GM03348 (cell line): ENCODE measurements around the gene HAUS8.
"Not testable (repeated sequence)": the region's sequence is repeated elsewhere in the genome, so short reads cannot be mapped to it uniquely, and the experiment has no call there.

Experiments used
- DNase-seq: peaks from one replicate; pipeline ENCODE4 v3.0.0; 2012; ENCODE audit warnings: low spot score

Gene HAUS8

GRCh38 chr19:17035842-17036424 lies 39.3 kb downstream of the HAUS8 start:
- DNase-seq: no peak

DNA sequence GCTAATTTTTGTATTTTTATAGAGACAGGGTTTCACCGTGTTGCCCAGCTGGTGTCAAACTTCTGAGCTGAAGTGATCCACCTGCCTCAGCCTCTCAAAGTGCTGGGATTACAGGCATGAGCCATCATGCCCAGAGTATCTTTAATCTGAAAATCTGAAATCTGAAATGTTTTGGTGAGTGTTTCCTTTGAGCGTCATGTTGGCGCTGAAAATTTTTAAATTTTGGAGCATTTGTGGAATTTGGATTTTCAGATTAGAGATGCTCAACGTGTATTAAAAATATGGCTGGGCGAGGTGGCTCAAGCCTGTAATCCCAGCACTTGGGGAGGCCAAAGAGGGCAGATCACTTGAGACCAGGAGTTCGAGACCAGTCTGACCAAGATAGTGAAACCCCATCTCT lies 43.5 kb downstream of the HAUS8 start:
- DNase-seq: no peak

- DNase-seq: no peak
Measured at GRCh38 chr19:17027535-17027975, 47.7 kb downstream of the HAUS8 start.

GRCh38 chr19:17026706-17027534 lies 48.3 kb downstream of the HAUS8 start, which contains the start of gene CPAMD8:
TSS of gene CPAMD8 (minus strand) at chr19:17026810. CDS start at chr19:17026642, 168 bp downstream.
- DNase-seq: no peak

DNA sequence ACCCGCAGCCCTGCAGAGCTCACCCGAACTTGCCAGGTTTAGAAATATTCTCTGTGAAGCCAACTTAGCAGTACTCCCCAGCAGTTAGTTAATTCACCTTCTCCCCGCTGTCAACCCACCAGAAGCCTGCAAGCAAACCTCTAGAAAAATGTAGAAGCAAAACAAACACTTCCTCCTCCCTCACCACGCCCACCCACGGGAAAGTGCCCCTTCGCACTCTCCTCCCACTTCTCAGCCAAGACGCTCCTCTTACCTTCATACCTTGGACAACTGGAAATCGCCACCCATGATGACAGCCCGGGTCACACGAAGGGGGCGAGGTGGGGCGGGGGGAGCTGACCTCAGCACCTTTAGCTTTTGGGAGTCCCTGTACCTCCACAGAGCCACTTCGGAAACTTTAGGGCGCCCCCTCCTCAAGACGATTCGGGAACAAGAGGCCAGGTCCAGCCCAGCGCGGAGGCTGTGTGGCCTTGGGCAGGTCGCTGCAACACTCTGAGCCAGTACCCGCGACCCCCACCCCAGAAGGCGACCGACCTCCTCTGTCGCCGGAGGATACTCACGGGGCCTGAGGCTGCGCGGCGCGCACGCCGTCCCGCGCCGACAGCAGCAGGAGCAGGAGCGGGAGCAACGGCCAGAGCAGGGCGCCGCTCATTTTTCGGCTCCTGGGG lies 49.1 kb downstream of the HAUS8 start:
- DNase-seq: no peak

GRCh38 chr19:17025361-17025760 lies 49.9 kb downstream of the HAUS8 start:
- no peak for DNase-seq

DNA sequence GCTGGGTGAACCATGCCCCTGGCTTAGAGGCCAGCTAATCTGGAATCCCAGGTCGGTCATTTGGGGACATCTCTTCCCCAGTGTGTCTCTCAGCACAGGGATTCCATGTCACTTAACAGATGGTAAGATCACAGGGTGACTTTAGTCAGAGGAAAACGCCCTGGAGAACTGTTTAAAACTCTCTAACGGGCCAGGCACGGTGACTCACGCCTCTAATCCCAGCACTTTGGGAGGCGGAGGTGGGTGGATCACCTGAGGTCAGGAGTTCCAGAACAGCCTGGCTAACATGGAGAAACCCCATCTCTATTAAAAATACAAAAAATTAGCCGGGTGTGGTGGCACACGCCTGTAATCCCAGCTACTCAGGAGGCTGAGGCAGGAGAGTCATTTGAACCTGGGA lies 50.3 kb downstream of the HAUS8 start:
- DNase-seq: not testable (repeated sequence)

DNA sequence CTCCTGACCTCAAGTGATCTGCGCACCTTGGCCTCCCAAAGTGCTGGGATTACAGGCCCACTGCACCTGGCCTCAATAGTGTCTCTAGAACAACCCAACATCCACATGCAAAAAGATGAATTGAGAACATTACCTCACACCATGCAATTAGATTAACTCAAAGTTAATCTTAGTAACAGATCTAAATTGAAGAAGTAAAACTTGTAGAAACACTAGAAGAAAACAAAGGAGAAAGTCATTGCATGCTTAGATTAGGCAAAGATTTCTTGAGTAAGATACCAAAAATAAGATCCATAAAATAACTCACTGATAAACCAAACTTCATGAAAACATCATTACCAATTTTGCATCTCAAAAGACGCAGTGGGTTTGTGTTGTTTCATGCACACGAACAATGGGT lies 51.4 kb downstream of the HAUS8 start:
- DNase-seq: no peak

- DNase-seq: no peak
Measured at GRCh38 chr19:17022738-17023137, 52.5 kb downstream of the HAUS8 start.

DNA sequence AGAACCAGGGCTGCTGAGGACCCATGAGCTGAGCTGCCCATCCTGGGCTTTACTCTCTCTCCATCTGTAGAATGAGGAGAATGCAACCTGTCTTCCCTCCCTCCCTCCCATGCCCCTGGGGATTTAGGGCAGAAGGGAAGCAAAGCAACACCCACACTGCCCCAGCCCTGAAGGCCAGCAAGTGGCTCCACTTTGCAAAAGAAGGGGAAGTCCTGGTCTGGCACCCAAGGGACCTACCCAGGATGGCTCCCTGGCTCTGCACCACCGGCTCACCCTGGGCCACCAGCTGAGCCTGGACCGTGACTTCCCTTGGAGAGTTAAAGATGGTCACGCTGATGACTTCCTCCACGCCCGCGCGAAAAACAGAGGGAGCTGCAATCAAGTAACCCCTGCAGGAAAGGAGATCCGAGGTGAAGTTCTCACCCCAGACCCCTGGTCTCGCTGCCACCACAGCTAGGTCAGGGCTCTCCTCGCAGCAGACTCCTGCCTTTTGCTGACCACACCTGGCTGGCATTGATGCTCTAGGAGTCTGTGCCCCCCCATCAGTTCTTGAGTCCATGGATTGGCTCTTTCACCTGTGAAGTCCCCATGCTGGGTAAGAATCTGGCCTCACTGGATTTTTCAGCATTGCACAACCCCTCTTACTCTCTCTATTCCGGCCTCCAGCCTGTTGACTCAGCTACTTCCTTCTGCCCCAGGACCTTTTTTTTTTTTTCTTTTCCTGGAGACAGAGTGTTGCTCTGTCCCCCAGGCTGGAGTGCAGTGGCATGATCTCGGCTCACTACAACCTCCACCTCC lies 53.3 kb downstream of the HAUS8 start:
- peak; percentile 45 for DNase-seq

DNA sequence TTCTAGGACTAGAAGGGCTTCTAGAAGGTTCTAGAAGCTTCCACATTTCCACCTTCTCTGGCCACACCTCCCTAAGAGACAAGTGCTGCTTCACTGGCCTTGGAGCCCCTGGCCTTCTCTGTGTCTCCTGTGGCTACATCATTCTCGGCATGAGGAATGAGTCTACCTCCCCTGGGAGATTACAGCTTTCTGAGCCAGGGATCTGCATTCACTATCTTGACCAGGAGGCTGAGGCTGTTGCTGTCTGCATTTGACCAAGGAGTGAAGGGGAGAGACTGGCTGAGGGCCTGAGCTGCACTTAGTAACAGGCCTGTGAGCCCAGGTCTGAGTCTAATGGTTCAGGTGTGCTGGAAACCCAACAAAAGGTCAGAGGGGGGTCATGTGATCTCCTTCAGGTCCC lies 53.9 kb downstream of the HAUS8 start:
- no peak for DNase-seq

GRCh38 chr19:17020823-17021222 lies 54.4 kb downstream of the HAUS8 start:
- DNase-seq: no peak

GRCh38 chr19:17020385-17020784 lies 54.9 kb downstream of the HAUS8 start:
- DNase-seq: no peak

DNA sequence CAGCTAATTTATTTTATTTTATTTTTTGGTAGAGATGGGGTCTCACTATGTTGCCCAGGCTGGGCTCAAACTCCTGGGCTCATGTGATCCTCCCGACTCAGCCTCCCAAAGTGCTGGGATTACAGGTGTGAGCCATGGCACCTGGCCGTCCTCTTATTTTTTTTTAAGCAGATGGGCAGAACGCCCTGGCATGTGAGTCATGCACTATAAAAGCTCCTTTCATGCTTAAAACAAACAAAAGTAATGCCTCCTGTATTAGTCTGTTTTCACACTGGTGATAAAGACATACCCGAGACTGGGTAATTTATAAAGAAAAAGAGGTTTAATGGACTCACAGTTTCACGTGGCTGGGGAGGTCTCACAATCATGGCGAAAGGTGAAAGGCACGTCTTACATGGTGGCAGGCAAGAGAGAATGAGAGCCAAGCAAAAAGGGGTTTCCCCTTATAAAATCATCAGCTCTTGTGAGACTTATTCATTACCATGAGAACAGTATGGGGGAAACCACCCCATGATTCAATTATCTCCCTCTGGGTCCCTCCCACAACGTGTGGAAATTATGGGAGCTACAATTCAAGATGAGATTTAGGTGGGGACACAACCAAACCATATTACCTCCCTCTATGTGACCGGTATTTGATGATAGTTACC lies 60.9 kb downstream of the HAUS8 start:
- not testable (repeated sequence) for DNase-seq

- no peak for DNase-seq
Measured at GRCh38 chr19:17011485-17011884, 63.8 kb downstream of the HAUS8 start.

GRCh38 chr19:17006579-17006978 lies 68.7 kb downstream of the HAUS8 start:
- no peak for DNase-seq

- no peak for DNase-seq
Measured at GRCh38 chr19:17005000-17005399, 70.3 kb downstream of the HAUS8 start.

DNA sequence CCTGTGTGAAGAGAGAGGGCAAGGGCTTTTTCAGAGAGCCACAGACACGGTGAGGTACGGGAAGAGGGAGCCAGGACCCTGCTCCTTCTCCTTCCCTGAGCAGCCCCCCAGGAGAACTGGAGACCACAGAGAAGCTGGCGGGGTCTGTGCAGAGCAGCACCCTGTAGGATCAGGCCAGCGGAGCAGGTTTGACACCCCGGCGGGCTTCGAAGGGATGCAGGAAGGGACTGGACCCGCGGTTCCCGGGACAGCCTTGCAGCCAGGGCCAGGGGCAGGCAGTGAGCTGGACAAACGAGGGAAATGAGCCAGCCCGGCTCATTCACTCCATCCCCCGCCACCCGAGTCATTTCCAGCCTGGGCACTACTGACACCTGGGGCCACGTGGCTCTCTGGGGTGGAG lies 70.9 kb downstream of the HAUS8 start:
- DNase-seq: no peak

GRCh38 chr19:17002455-17002854 lies 72.8 kb downstream of the HAUS8 start:
- DNase-seq: no peak

DNA sequence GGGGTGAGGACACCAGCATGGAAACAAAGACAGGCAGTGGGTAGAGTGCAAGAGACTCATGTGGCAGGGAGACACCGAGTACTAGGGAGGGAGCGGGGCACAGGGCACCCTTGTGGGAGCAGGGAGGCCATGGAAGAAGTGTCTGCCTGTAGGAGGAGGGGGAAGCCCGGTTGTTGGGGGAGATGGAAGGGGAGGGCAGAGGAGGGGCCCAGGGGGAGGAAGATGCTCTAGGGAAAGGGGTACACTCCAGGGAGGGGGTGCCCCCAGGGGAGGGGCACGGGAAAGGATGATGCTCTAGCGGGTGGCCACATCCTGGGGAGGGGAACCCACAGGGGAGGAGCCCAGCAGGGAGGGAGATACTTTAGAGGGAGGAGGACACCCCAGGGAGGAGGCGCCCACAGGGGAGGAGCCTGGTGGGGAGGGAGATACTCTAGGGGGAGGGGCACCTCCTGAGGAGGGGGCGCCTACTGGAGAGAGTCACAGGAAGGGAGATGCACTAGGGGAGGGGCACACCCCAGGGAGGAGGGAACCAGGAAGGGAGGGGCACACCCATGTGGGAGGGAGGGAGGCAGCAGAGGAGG lies 73.6 kb downstream of the HAUS8 start:
- no peak for DNase-seq
